H1 (cell line): ENCODE data around the gene TPMT. TPM values are rescaled to one million over a fixed set of nuclear protein-coding genes. Genes with fewer than 3 reads are reported as not detected.
A peak's percentile ranks its signal among the peaks of the same experiment; 100 is the strongest.

Source experiments
- CTCF ChIA-PET: fragments of 300-600 bp; sonication (Branson Sonifier 250); formaldehyde crosslinking; loops from one replicate; lab custom pipeline; 2021; ENCODE audit not compliant: partially characterized antibody; lab: Charles Lee
- POLR2A ChIA-PET: fragments of 300-600 bp; sonication (Branson Sonifier 250); formaldehyde crosslinking; loops from one replicate; lab custom pipeline; 2021; ENCODE audit warnings: inconsistent platforms; ENCODE audit not compliant: partially characterized antibody; lab: Charles Lee
- DNase-seq, 2 experiments: peaks; one replicate each; pipeline versions ENCODE4 v3.0.0 to v3.0.0-alpha.2; 2010 to 2022; ENCODE audit warnings: low spot score in 2 of 2, low read depth in 1 of 2, mixed read lengths in 1 of 2
- FAIRE-seq: peaks from 2 replicates; lab custom pipeline; 2011; peaks lifted over from hg19 to GRCh38; lab: Jason Lieb, UNC
- H2AFZ ChIP-seq: 2 replicates; pipeline ENCODE4 v1.8.1; 2012; ENCODE audit warnings: low read length, inconsistent platforms
- H2AK5ac ChIP-seq: 2 replicates; pipeline ENCODE4 v1.6.1; 2013; ENCODE audit warnings: low read depth, low read length
- H2BK120ac ChIP-seq: replicated peaks from 2 replicates; pipeline ENCODE3; 2013; ENCODE audit warnings: low read depth, low read length, inconsistent platforms
- H2BK12ac ChIP-seq: 2 replicates; pipeline ENCODE4 v1.6.1; 2013; ENCODE audit warnings: low read depth, low read length
- H2BK15ac ChIP-seq: 2 replicates; pipeline ENCODE4 v1.6.1; 2013; ENCODE audit warnings: low read length
- H2BK20ac ChIP-seq: 2 replicates; pipeline ENCODE4 v1.6.1; 2013; ENCODE audit warnings: low read length
- H2BK5ac ChIP-seq: 2 replicates; pipeline ENCODE4 v1.6.1; 2013; ENCODE audit warnings: low read depth, low read length
- H3K14ac ChIP-seq: 2 replicates; pipeline ENCODE4 v1.6.1; 2013; ENCODE audit warnings: inconsistent platforms; ENCODE audit not compliant: insufficient read length
- H3K18ac ChIP-seq: 2 replicates; pipeline ENCODE4 v1.6.1; 2013; ENCODE audit warnings: low read length; ENCODE audit errors: extremely low read depth
- H3K23ac ChIP-seq: 2 replicates; pipeline ENCODE4 v1.6.1; 2013; ENCODE audit warnings: inconsistent platforms; ENCODE audit not compliant: insufficient read length
- H3K23me2 ChIP-seq: 2 replicates; pipeline ENCODE4 v1.6.1; 2013; ENCODE audit warnings: low read depth, low read length
- H3K27ac ChIP-seq: 2 replicates; pipeline ENCODE4 v1.6.1; 2011; ENCODE audit warnings: low read depth, low read length, inconsistent platforms
- H3K27me3 ChIP-seq, 4 experiments: replicated peaks in 1 of 4; 1 replicate in 1 of 4; 2 replicates in 3 of 4; pipeline versions ENCODE4 v1.6.1 to v1.8.1; 2011 to 2013; ENCODE audit warnings: low read length in 3 of 4, mild to moderate bottlenecking in 3 of 4, inconsistent platforms in 2 of 4, mixed read lengths in 2 of 4, moderate library complexity in 1 of 4; ENCODE audit not compliant: control insufficient read depth in 3 of 4, insufficient read depth in 3 of 4; ENCODE audit errors: extremely low read depth in 1 of 4
- H3K36me3 ChIP-seq, 4 experiments: 2 replicates each; pipeline versions ENCODE4 v1.6.1 to v1.8.1; 2011 to 2013; ENCODE audit warnings: mild to moderate bottlenecking in 4 of 4, low read length in 3 of 4, moderate library complexity in 2 of 4, control low read depth in 1 of 4, inconsistent platforms in 1 of 4; ENCODE audit not compliant: insufficient read depth in 4 of 4, control insufficient read depth in 2 of 4
- H3K4ac ChIP-seq: replicated peaks from 2 replicates; pipeline ENCODE3; 2013; ENCODE audit warnings: low read length, low read depth, mixed read lengths, inconsistent platforms; ENCODE audit not compliant: insufficient read length
- H3K4me1 ChIP-seq, 4 experiments: replicated peaks in 1 of 4; 1 replicate in 1 of 4; 2 replicates in 3 of 4; pipeline versions ENCODE4 v1.6.1 to v1.8.1; 2011 to 2013; ENCODE audit warnings: low read length in 3 of 4, inconsistent platforms in 2 of 4, mixed read lengths in 1 of 4; ENCODE audit not compliant: insufficient read depth in 4 of 4, control insufficient read depth in 3 of 4
- H3K4me2 ChIP-seq, 2 experiments: 2 replicates each; pipeline versions ENCODE4 v1.6.1 to v1.8.1; 2011 to 2013; ENCODE audit warnings: low read depth in 2 of 2, low read length in 2 of 2, control low read depth in 1 of 2, inconsistent platforms in 1 of 2, mild to moderate bottlenecking in 1 of 2; ENCODE audit not compliant: insufficient read depth in 1 of 2
- H3K4me3 ChIP-seq, 4 experiments: fragments of 200-600, 300-600 bp in 1 of 4; sonication (generic), shearing (Covaris generic), sonication (Bioruptor Twin) in 1 of 4; 2 replicates each; pipeline versions ENCODE4 v1.5.1 to v1.8.1; 2011 to 2016; ENCODE audit warnings: low read length in 4 of 4, low read depth in 3 of 4, control low read depth in 2 of 4, inconsistent platforms in 2 of 4, mild to moderate bottlenecking in 2 of 4, mixed read lengths in 1 of 4, moderate library complexity in 1 of 4; ENCODE audit not compliant: insufficient read depth in 2 of 4; ENCODE audit errors: extremely low read depth in 1 of 4
- H3K56ac ChIP-seq: replicated peaks from 2 replicates; pipeline ENCODE3; 2013; ENCODE audit warnings: low read depth, mild to moderate bottlenecking, mixed read lengths, low read length, inconsistent platforms; ENCODE audit not compliant: insufficient read length
- H3K79me1 ChIP-seq: 2 replicates; pipeline ENCODE4 v1.6.1; 2013; ENCODE audit warnings: low read depth, low read length, control low read depth
- H3K79me2 ChIP-seq, 2 experiments: 2 replicates each; pipeline versions ENCODE4 v1.6.1 to v1.8.1; 2012 to 2013; ENCODE audit warnings: low read length in 2 of 2, mild to moderate bottlenecking in 2 of 2, inconsistent platforms in 1 of 2; ENCODE audit not compliant: insufficient read depth in 2 of 2, control insufficient read depth in 1 of 2
- H3K9ac ChIP-seq, 4 experiments: replicated peaks in 1 of 4; 1 replicate in 1 of 4; 2 replicates in 3 of 4; pipeline versions ENCODE4 v1.6.1 to v1.8.1; 2011 to 2013; ENCODE audit warnings: low read depth in 3 of 4, low read length in 3 of 4, control low read depth in 2 of 4, mild to moderate bottlenecking in 2 of 4, moderate library complexity in 2 of 4, inconsistent platforms in 1 of 4; ENCODE audit errors: extremely low read depth in 1 of 4
- H3K9me3 ChIP-seq, 2 experiments: 2 replicates each; pipeline versions ENCODE4 v1.6.1 to v1.8.1; 2012 to 2013; ENCODE audit warnings: mild to moderate bottlenecking in 2 of 2, moderate library complexity in 2 of 2, control low read depth in 1 of 2, inconsistent platforms in 1 of 2, low read depth in 1 of 2, low read length in 1 of 2, mixed read lengths in 1 of 2; ENCODE audit not compliant: insufficient read depth in 2 of 2
- H4K20me1 ChIP-seq, 2 experiments: replicated peaks in 1 of 2; 2 replicates each; pipeline versions ENCODE3 to v1.8.1; 2011 to 2013; ENCODE audit warnings: inconsistent platforms in 2 of 2, low read length in 2 of 2, mild to moderate bottlenecking in 1 of 2; ENCODE audit not compliant: insufficient read depth in 2 of 2, control insufficient read depth in 1 of 2
- H4K5ac ChIP-seq: 2 replicates; pipeline ENCODE4 v1.6.1; 2013; ENCODE audit warnings: low read length, low read depth, mixed read lengths, inconsistent platforms; ENCODE audit not compliant: insufficient read length
- H4K8ac ChIP-seq: 2 replicates; pipeline ENCODE4 v1.8.0; 2013; ENCODE audit warnings: mild to moderate bottlenecking, moderate library complexity, low read length, inconsistent platforms; ENCODE audit not compliant: insufficient read depth; ENCODE audit errors: extremely low read depth
- H4K91ac ChIP-seq: replicated peaks from 2 replicates; pipeline ENCODE3; 2013; ENCODE audit warnings: low read length, mixed read lengths, inconsistent platforms; ENCODE audit not compliant: insufficient read length
- BACH1 ChIP-seq: IDR thresholded peaks from 2 replicates; pipeline ENCODE4 v1.6.1; 2012; ENCODE audit warnings: low read length, improper control_type of control experiment
- EP300 ChIP-seq, 2 experiments: IDR thresholded peaks; 1 replicate in 1 of 2; 2 replicates in 1 of 2; pipeline ENCODE4 v1.6.1; 2011 to 2012; ENCODE audit warnings: low read depth in 2 of 2, low read length in 2 of 2, mild to moderate bottlenecking in 2 of 2, borderline replicate concordance in 1 of 2, inconsistent platforms in 1 of 2, moderate library complexity in 1 of 2
- GABPA ChIP-seq: IDR thresholded peaks from 2 replicates; pipeline ENCODE4 v1.6.1; 2011; ENCODE audit warnings: mild to moderate bottlenecking, low read length, moderate library complexity, borderline replicate concordance; ENCODE audit not compliant: insufficient read depth
- RXRA ChIP-seq: IDR thresholded peaks from 2 replicates; pipeline ENCODE4 v1.6.1; 2011; ENCODE audit warnings: low read depth, mild to moderate bottlenecking, low read length, moderate library complexity; ENCODE audit not compliant: insufficient read depth
- SIN3A ChIP-seq, 2 experiments: IDR thresholded peaks in 1 of 2; conservative IDR thresholded peaks in 1 of 2; 2 replicates each; pipeline ENCODE4 v1.6.1; 2011 to 2012; ENCODE audit warnings: low read length in 2 of 2, improper control_type of control experiment in 1 of 2, low read depth in 1 of 2, mild to moderate bottlenecking in 1 of 2
- SP4 ChIP-seq: IDR thresholded peaks from 2 replicates; pipeline ENCODE4 v1.6.1; 2012; ENCODE audit warnings: low read length, inconsistent platforms
- SUZ12 ChIP-seq: fragments of 200-600 bp; sonication (generic); IDR thresholded peaks from 2 replicates; pipeline ENCODE4 v1.6.1; 2012; ENCODE audit warnings: mild to moderate bottlenecking, inconsistent platforms, low read length, moderate library complexity, mixed read lengths
- YY1 ChIP-seq: IDR thresholded peaks from 2 replicates; pipeline ENCODE4 v1.6.1; 2011; ENCODE audit warnings: low read depth, mild to moderate bottlenecking, low read length
- WGBS, 2 experiments: shearing (Covaris generic) in 1 of 2; methylation state at CpG; one replicate each; pipeline versions ENCODE4 v1.1.6 to v1.1.7; 2013 to 2015; ENCODE audit warnings: low lambda C conversion rate in 2 of 2, mixed read lengths in 2 of 2, inconsistent platforms in 1 of 2, low coverage in 1 of 2, missing lambda C conversion rate in 1 of 2; ENCODE audit not compliant: insufficient replicate concordance in 2 of 2, insufficient coverage in 1 of 2, insufficient read length in 1 of 2; ENCODE audit errors: extremely low coverage in 1 of 2, missing lambda C conversion rate in 1 of 2; 5-methylcytosine and 5-hydroxymethylcytosine counted together
- polyA plus RNA-seq, 7 experiments: library from polyadenylated mRNA; depleted of rRNA in 3 of 7; stranded (reverse) in 5 of 7; unstranded in 2 of 7; fragments of >200 nt in 5 of 7; fragments of 200-250 nt in 2 of 7; gene quantifications; 1 replicate in 5 of 7; 2 replicates in 1 of 7; 4 replicates in 1 of 7; pipeline versions ENCODE4 v1.2.1 to v1.2.3, GENCODE V29; 2011 to 2013; ENCODE audit warnings: missing spikeins in 2 of 7, mixed read lengths in 2 of 7
- total RNA-seq: library from RNA; stranded (reverse); fragmentation: NEBNext Ultra II Directional; extraction: Animal tissue kit (Norgen Biotek cat#: 25700); gene quantifications from 2 replicates; pipeline ENCODE4 v1.2.1, GENCODE V29; 2021

TPMT gene
- total and polyA plus RNA-seq, 2 of the 8 experiments (the other 6 are each of a cell fraction or from before 2014, with no cell fraction given) = 12.3 to 17.2 TPM

DNA sequence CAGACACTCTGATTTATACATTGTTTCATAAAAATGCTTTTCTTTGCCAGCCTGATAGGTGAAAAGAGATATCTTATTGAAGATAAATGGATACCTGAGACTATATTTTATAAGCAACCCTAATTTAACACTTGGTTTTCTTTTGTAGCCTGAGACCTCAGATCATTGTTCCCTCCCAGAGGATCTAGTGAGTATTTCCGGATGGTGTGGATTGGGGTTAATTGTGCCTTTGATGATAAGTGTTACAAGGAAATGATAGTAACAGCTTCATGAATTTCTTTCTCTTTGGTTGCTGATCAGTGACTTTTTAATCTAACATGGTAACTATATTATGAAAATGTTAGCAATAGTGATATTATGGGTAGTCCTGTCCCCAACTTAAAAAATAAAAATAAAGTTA is 30.7 kb upstream of the TPMT start:
- H3K27ac ChIP-seq = no peak overlapping the region
- CTCF ChIA-PET = interaction anchor here (0.7 to 1.4 kb wide), 2 partner anchors 15 to 64 kb away, joined by 3 to 5 read pairs; no protein-coding TSS in a partner anchor

More for the DNA sequence above, 30.7 kb upstream of the TPMT start:
- no peak for DNase-seq
- Histone ChIP-seq H4K5ac (peak overlapping the region; percentile 67), H2AK5ac (no peak overlapping the region), H3K9ac (no peak overlapping the region), H3K4ac (no peak overlapping the region), H3K56ac (no peak overlapping the region), H2BK120ac (peak overlapping the region; percentile 18), H3K79me2 (no peaks in the 10 kb centered on the region), H3K4me1 (peaks cover 4 to 15% (median 10%) of the 10 kb centered on the region in 4 experiments), H4K20me1 (no peaks in the 10 kb centered on the region), H3K23ac (no peak overlapping the region), H3K79me1 (no peaks in the 10 kb centered on the region), H2BK15ac (no peak overlapping the region), H3K4me3 (no peak overlapping the region), H3K27me3 (no peaks in the 10 kb centered on the region), H4K91ac (no peak overlapping the region), H4K8ac (no peak overlapping the region), H3K4me2 (peak overlapping the region; percentile 22 to 48; a peak in 1 of 4 replicates), H2BK20ac (no peak overlapping the region), H2AFZ (no peak overlapping the region), H3K36me3 (no peaks in the 10 kb centered on the region), H3K14ac (no peak overlapping the region), H3K9me3 (no peaks in the 10 kb centered on the region), H3K23me2 (no peaks in the 10 kb centered on the region), H3K18ac (peak overlapping the region; percentile 25; the same call in 1 of the 2 replicates), H2BK5ac (0 out of 2 replicates have a peak overlapping the region, but pooled peaks have one; percentile 36), H2BK12ac (no peak overlapping the region)
- no peak for FAIRE-seq
- POLR2A ChIA-PET = interaction anchor here (0.7 to 1.4 kb wide), 4 partner anchors 37 to 79 kb away, joined by 3 to 5 read pairs (median 3); partner anchors contain the start of genes DEK and NHLRC1
- no peak for TF ChIP-seq SP4
- no peak for TF ChIP-seq RXRA
- TF ChIP-seq BACH1 = no peak
- TF ChIP-seq EP300 (IDR thresholded peaks at IDR 0.05; ENCODE audit: borderline replicate concordance in 1 of 2, low read depth in 2 of 2, low read length in 2 of 2) = no peak
- TF ChIP-seq SUZ12 = no peak
- no peak for TF ChIP-seq GABPA
- TF ChIP-seq YY1 = no peak
- no peak for TF ChIP-seq SIN3A (conservative IDR thresholded peaks at IDR 0.05 in 1 of 2, IDR thresholded peaks at IDR 0.05 in 1 of 2; ENCODE audit: low read depth in 1 of 2, low read length in 2 of 2)
- WGBS, 2 experiments = 52% methylated on average over 1 of the region's 1 CpG; no CpG with 5 or more reads in 1 of the 2 experiments
